Neural cell (in vitro differentiated cells): ENCODE data around the gene TRIM24. TPM values are rescaled to one million over a fixed set of nuclear protein-coding genes. Genes with fewer than 3 reads are reported as not detected.
"Not testable (repeated sequence)": the region's sequence is repeated elsewhere in the genome, so short reads cannot be mapped to it uniquely, and the experiment has no call there.

Source experiments
- H2AFZ ChIP-seq: fragments of 200-600, 300-800 bp; sonication (generic), shearing (Covaris generic); 2 replicates; pipeline ENCODE4 v1.6.0; 2014; ENCODE audit warnings: low read depth, mild to moderate bottlenecking, antibody characterized with exemption, low read length, moderate library complexity
- H3F3A ChIP-seq: fragments of 200-600 bp; shearing (Covaris generic); 2 replicates; pipeline ENCODE4 v1.6.1; 2016; ENCODE audit warnings: mild to moderate bottlenecking, moderate library complexity, mixed read lengths, antibody characterized with exemption, low read length; ENCODE audit not compliant: insufficient read depth, poor library complexity, severe bottlenecking
- H3K27ac ChIP-seq: fragments of 200-600, 300-800 bp; sonication (generic), shearing (Covaris generic); 2 replicates; pipeline ENCODE4 v1.5.1; 2014; ENCODE audit warnings: mild to moderate bottlenecking, low read length, moderate library complexity
- H3K27me3 ChIP-seq: fragments of 300-800, 200-600 bp; sonication (generic), shearing (Covaris generic); 2 replicates; pipeline ENCODE4 v1.6.0; 2014; ENCODE audit warnings: mild to moderate bottlenecking, low read depth, low read length, moderate library complexity; ENCODE audit not compliant: insufficient read depth
- H3K36me3 ChIP-seq: fragments of 300-800, 200-600 bp; sonication (generic), shearing (Covaris generic); 2 replicates; pipeline ENCODE4 v1.5.1; 2014; ENCODE audit warnings: mild to moderate bottlenecking, antibody characterized with exemption, low read length, moderate library complexity; ENCODE audit not compliant: insufficient read depth
- H3K4me2 ChIP-seq: fragments of 300-800, 200-600 bp; sonication (generic), shearing (Covaris generic); 2 replicates; pipeline ENCODE4 v1.6.0; 2014; ENCODE audit warnings: mild to moderate bottlenecking, low read length
- H3K4me3 ChIP-seq: fragments of 300-800, 200-600 bp; sonication (generic), shearing (Covaris generic); 2 replicates; pipeline ENCODE4 v1.5.1; 2014; ENCODE audit warnings: mild to moderate bottlenecking, low read length, moderate library complexity
- H3K79me2 ChIP-seq: fragments of 200-600 bp; shearing (Covaris generic); replicated peaks from 2 replicates; pipeline ENCODE4 v1.6.0; 2014; ENCODE audit warnings: mild to moderate bottlenecking, low read length, moderate library complexity; ENCODE audit not compliant: insufficient read depth
- H3K9ac ChIP-seq: fragments of 300-800, 200-600 bp; sonication (generic), shearing (Covaris generic); 2 replicates; pipeline ENCODE4 v1.6.1; 2016; ENCODE audit warnings: mild to moderate bottlenecking, low read length, mixed read lengths
- H3K9me2 ChIP-seq: fragments of 200-600 bp; shearing (Covaris generic); 2 replicates; pipeline ENCODE4 v1.6.1; 2016; ENCODE audit warnings: mild to moderate bottlenecking, low read length, mixed read lengths; ENCODE audit not compliant: insufficient read depth
- H3K9me3 ChIP-seq: fragments of 200-600, 300-800 bp; sonication (generic), shearing (Covaris generic); 2 replicates; pipeline ENCODE4 v1.6.1; 2016; ENCODE audit warnings: mild to moderate bottlenecking, mixed run types, low read length, moderate library complexity, mixed read lengths
- H4K20me1 ChIP-seq: fragments of 200-600 bp; shearing (Covaris generic); 2 replicates; pipeline ENCODE4 v1.6.1; 2016; ENCODE audit warnings: mild to moderate bottlenecking, mixed run types; ENCODE audit not compliant: insufficient read depth
- EP300 ChIP-seq: fragments of 450-650 bp; conservative IDR thresholded peaks from 2 replicates; pipeline ENCODE4 v1.6.1; 2014; ENCODE audit warnings: antibody characterized with exemption, mild to moderate bottlenecking, moderate library complexity; ENCODE audit not compliant: poor library complexity, severe bottlenecking
- EZH2 ChIP-seq: fragments of 200-600, 300-800 bp; shearing (Covaris generic), sonication (generic); IDR thresholded peaks from 2 replicates; pipeline ENCODE4 v1.6.1; 2014; ENCODE audit warnings: antibody characterized with exemption, low read length, borderline replicate concordance, mild to moderate bottlenecking; ENCODE audit not compliant: insufficient read depth, poor library complexity, severe bottlenecking
- MXI1 ChIP-seq: fragments of 450-650 bp; conservative IDR thresholded peaks from 2 replicates; pipeline ENCODE4 v1.6.1; 2014; ENCODE audit warnings: antibody characterized with exemption, mild to moderate bottlenecking; ENCODE audit not compliant: poor library complexity, severe bottlenecking
- POLR2AphosphoS5 ChIP-seq: IDR thresholded peaks from 2 replicates; pipeline ENCODE4 v1.6.1; 2012
- RAD21 ChIP-seq: fragments of 450-650 bp; conservative IDR thresholded peaks from 2 replicates; pipeline ENCODE4 v1.6.1; 2014; ENCODE audit warnings: antibody characterized with exemption, mild to moderate bottlenecking, moderate library complexity
- SMC3 ChIP-seq: fragments of 450-650 bp; conservative IDR thresholded peaks from 2 replicates; pipeline ENCODE4 v1.6.1; 2014; ENCODE audit warnings: antibody characterized with exemption, mild to moderate bottlenecking, moderate library complexity; ENCODE audit not compliant: poor library complexity
- TAF1 ChIP-seq: IDR thresholded peaks from 2 replicates; pipeline ENCODE4 v1.6.1; 2012; ENCODE audit warnings: low read depth
- polyA plus RNA-seq: library from polyadenylated mRNA; depleted of rRNA; stranded (reverse); fragments of >200 nt; gene quantifications from 2 replicates; pipeline ENCODE4 v1.2.3, GENCODE V29; 2014
- TF ChIP-seq, protein P1 (sequence below): IDR thresholded peaks from 2 replicates; pipeline ENCODE4 v1.6.1; 2012; ENCODE audit warnings: borderline replicate concordance
- TF ChIP-seq, protein P2 (sequence below): fragments of 450-650 bp; IDR thresholded peaks from 2 replicates; pipeline ENCODE4 v1.5.1; 2014; ENCODE audit warnings: antibody characterized with exemption, mild to moderate bottlenecking, moderate library complexity; ENCODE audit not compliant: poor library complexity, severe bottlenecking

Gene TRIM24
- polyA plus RNA-seq, 1 donor from 2014 or later, result 47.1 TPM

DNA sequence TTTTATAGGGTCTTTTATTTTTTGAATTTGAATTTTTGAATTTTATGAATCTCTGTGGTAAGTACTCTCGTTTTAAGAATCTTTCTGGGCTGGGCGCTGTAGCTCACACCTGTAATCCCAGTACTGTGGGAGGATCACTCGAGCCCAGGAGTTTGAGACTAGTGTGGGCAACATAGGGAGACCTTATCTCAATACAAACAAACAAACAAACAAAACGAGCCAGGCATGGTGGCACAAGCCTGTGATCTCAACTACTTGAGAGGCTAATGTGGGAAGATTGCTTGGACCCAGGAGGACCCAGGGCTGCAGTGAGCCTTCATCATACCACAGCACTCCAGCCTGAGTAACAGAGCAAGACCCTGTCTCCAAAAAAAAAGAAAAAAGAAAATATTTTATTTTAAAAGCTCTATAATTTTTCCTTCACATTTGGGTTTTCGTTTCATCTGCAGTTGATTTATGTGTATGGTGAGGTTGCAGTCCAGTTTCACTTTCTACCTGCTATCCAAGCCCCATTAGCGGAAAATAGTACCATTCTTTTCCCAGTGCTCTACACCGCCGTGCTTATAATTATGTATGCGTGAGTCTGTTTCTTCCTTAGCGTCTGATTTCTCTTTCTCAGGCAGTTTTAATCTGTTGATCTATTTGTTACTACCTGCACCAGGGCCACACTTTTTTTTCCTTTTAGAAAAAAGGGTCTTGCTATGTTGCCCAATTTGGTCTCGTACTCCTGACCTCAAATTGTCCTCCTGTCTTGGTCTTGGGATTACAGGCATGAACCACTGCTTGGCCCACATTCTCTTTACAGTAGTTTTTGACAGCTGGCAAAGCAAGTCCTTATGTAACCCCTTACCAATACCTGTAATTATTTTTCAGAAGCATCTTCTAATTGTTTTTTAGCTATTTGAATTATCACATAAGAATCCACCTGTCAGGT, 21.7 kb downstream of the TRIM24 start:
- Histone ChIP-seq H3K27ac (no peak overlapping the region), H3K4me3 (no peak overlapping the region)

DNA sequence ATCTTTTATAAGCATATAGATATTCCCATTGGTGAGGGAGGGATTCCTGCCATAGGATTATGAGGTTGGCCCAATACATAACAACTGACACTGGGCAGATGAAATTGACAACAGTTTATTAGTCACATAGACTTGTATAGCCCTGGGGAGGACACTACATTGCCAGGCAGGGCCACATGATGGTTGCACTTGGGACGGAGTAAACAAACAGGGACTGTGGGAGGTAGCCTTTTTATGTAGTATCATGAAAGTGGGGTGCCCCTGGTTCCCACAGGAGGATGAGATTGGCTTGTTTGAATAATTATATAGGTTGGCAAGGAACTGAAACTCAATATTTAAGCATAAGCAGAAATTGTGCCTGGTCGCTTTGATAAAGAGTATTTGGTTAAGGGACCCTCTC, 23.5 kb downstream of the TRIM24 start:
- Histone ChIP-seq H3F3A (no peaks in the 10 kb centered on the region), H3K9me3 (no peaks in the 10 kb centered on the region), H3K4me2 (no peak overlapping the region), H3K27me3 (no peaks in the 10 kb centered on the region), H3K9ac (no peak overlapping the region), H3K9me2 (no peaks in the 10 kb centered on the region), H3K79me2 (peaks cover 88% of the 10 kb centered on the region), H4K20me1 (peaks cover 1% of the 10 kb centered on the region), H3K27ac (no peak overlapping the region), H3K36me3 (no peaks in the 10 kb centered on the region), H2AFZ (no peak overlapping the region), H3K4me3 (no peak overlapping the region)
- TF ChIP-seq EZH2 (no peak), RAD21 (no peak), POLR2AphosphoS5 (no peak), TAF1 (no peak), MXI1 (no peak), EP300 (no peak)
- TF ChIP-seq, protein P1, sequence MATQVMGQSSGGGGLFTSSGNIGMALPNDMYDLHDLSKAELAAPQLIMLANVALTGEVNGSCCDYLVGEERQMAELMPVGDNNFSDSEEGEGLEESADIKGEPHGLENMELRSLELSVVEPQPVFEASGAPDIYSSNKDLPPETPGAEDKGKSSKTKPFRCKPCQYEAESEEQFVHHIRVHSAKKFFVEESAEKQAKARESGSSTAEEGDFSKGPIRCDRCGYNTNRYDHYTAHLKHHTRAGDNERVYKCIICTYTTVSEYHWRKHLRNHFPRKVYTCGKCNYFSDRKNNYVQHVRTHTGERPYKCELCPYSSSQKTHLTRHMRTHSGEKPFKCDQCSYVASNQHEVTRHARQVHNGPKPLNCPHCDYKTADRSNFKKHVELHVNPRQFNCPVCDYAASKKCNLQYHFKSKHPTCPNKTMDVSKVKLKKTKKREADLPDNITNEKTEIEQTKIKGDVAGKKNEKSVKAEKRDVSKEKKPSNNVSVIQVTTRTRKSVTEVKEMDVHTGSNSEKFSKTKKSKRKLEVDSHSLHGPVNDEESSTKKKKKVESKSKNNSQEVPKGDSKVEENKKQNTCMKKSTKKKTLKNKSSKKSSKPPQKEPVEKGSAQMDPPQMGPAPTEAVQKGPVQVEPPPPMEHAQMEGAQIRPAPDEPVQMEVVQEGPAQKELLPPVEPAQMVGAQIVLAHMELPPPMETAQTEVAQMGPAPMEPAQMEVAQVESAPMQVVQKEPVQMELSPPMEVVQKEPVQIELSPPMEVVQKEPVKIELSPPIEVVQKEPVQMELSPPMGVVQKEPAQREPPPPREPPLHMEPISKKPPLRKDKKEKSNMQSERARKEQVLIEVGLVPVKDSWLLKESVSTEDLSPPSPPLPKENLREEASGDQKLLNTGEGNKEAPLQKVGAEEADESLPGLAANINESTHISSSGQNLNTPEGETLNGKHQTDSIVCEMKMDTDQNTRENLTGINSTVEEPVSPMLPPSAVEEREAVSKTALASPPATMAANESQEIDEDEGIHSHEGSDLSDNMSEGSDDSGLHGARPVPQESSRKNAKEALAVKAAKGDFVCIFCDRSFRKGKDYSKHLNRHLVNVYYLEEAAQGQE, result no peak
- TF ChIP-seq, protein P2, sequence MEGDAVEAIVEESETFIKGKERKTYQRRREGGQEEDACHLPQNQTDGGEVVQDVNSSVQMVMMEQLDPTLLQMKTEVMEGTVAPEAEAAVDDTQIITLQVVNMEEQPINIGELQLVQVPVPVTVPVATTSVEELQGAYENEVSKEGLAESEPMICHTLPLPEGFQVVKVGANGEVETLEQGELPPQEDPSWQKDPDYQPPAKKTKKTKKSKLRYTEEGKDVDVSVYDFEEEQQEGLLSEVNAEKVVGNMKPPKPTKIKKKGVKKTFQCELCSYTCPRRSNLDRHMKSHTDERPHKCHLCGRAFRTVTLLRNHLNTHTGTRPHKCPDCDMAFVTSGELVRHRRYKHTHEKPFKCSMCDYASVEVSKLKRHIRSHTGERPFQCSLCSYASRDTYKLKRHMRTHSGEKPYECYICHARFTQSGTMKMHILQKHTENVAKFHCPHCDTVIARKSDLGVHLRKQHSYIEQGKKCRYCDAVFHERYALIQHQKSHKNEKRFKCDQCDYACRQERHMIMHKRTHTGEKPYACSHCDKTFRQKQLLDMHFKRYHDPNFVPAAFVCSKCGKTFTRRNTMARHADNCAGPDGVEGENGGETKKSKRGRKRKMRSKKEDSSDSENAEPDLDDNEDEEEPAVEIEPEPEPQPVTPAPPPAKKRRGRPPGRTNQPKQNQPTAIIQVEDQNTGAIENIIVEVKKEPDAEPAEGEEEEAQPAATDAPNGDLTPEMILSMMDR, result no peak

More for the DNA sequence above, 21.7 kb downstream of the TRIM24 start:
- Histone ChIP-seq H3K79me2 (peaks cover 93% of the 10 kb centered on the region), H4K20me1 (peaks cover 10% of the 10 kb centered on the region), H2AFZ (no peak overlapping the region), H3K9me2 (no peaks in the 10 kb centered on the region), H3K4me2 (no peak overlapping the region), H3F3A (no peaks in the 10 kb centered on the region), H3K9ac (no peak overlapping the region), H3K9me3 (no peaks in the 10 kb centered on the region), H3K27me3 (no peaks in the 10 kb centered on the region), H3K36me3 (no peaks in the 10 kb centered on the region)
- TF ChIP-seq SMC3 (no peak), EP300 (no peak), MXI1 (no peak), EZH2 (no peak), POLR2AphosphoS5 (no peak), RAD21 (no peak), TAF1 (no peak)
- TF ChIP-seq, protein P1, result no peak
- TF ChIP-seq, protein P2, result no peak

DNA sequence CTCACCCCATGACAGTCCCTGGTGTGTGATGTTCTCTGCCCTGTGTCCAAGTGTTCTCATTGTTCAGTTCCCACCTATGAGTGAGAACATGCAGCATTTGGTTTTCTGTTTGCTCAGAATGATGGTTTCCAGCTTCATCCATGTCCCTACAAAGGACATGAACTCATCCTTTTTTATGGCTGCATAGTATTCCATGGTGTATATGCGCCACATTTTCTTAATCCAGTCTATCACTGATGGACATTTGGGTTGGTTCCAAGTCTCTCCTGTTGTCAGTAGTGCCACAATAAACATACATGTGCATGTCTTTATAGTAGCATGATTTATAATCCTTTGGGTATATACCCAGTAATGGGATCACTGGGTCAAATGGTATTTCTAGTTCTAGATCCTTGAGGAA, 25.4 kb downstream of the TRIM24 start:
- not testable (repeated sequence) for H3K9me2 ChIP-seq, H2AFZ ChIP-seq, H3K36me3 ChIP-seq, H4K20me1 ChIP-seq, H3K9ac ChIP-seq, H3K4me2 ChIP-seq, H3K27me3 ChIP-seq, H3K27ac ChIP-seq, H3F3A ChIP-seq, H3K9me3 ChIP-seq, H3K4me3 ChIP-seq
- H3K79me2 ChIP-seq, result peaks cover 81% of the 10 kb centered on the region
